Astrocyte (in vitro differentiated cells and primary cell): ENCODE measurements around the gene MCTP2. TPM values are rescaled to one million over a fixed set of nuclear protein-coding genes. Genes with fewer than 3 reads are reported as not detected.

Experiments used
- DNase-seq: peaks from one replicate; pipeline ENCODE4 v3.0.0-alpha.2; 2010; ENCODE audit warnings: low read depth
- FAIRE-seq: peaks from 2 replicates; lab custom pipeline; 2011; peaks lifted over from hg19 to GRCh38; lab: Jason Lieb, UNC
- H2AFZ ChIP-seq: 2 replicates; pipeline ENCODE4 v1.6.0; 2012; ENCODE audit warnings: low read depth, low read length, inconsistent platforms
- H3K27ac ChIP-seq: 2 replicates; pipeline ENCODE4 v1.5.1; 2011; ENCODE audit warnings: low read depth, low read length, inconsistent platforms
- H3K27me3 ChIP-seq: 2 replicates; pipeline ENCODE4 v1.6.0; 2011; ENCODE audit warnings: low read length, inconsistent platforms; ENCODE audit not compliant: insufficient read depth
- H3K36me3 ChIP-seq: 2 replicates; pipeline ENCODE4 v1.5.1; 2011; ENCODE audit warnings: low read length, inconsistent platforms; ENCODE audit not compliant: insufficient read depth
- H3K4me1 ChIP-seq: 2 replicates; pipeline ENCODE4 v1.5.1; 2011; ENCODE audit warnings: low read length, inconsistent platforms; ENCODE audit not compliant: insufficient read depth
- H3K4me2 ChIP-seq: 2 replicates; pipeline ENCODE4 v1.6.0; 2012; ENCODE audit warnings: low read length, inconsistent platforms
- H3K4me3 ChIP-seq: 2 replicates; pipeline ENCODE4 v1.5.1; 2011; ENCODE audit warnings: low read depth, mild to moderate bottlenecking, low read length, inconsistent platforms; ENCODE audit not compliant: insufficient read depth
- H3K79me2 ChIP-seq: 2 replicates; pipeline ENCODE4 v1.6.0; 2012; ENCODE audit warnings: mild to moderate bottlenecking, low read length, inconsistent platforms; ENCODE audit not compliant: insufficient read depth
- H3K9ac ChIP-seq: 2 replicates; pipeline ENCODE4 v1.6.0; 2012; ENCODE audit warnings: mild to moderate bottlenecking, low read length, inconsistent platforms
- H3K9me3 ChIP-seq: 2 replicates; pipeline ENCODE4 v1.5.1; 2012; ENCODE audit warnings: low read depth, mild to moderate bottlenecking, low read length, inconsistent platforms; ENCODE audit not compliant: insufficient read depth
- H4K20me1 ChIP-seq: 2 replicates; pipeline ENCODE4 v1.6.0; 2012; ENCODE audit warnings: low read length, inconsistent platforms; ENCODE audit not compliant: insufficient read depth
- H3K27ac Mint-ChIP-seq: one replicate; pipeline ENCODE4 v1.8.0; 2021; ENCODE audit warnings: mild to moderate bottlenecking, mixed read lengths; ENCODE audit not compliant: unreplicated experiment
- H3K27me3 Mint-ChIP-seq: one replicate; pipeline ENCODE4 v1.8.0; 2021; ENCODE audit warnings: low read depth, mixed read lengths; ENCODE audit not compliant: unreplicated experiment
- H3K36me3 Mint-ChIP-seq: one replicate; pipeline ENCODE4 v1.8.0; 2021; ENCODE audit warnings: low read depth, mixed read lengths; ENCODE audit not compliant: unreplicated experiment
- H3K4me1 Mint-ChIP-seq: one replicate; pipeline ENCODE4 v1.8.0; 2021; ENCODE audit warnings: low read depth, mixed read lengths; ENCODE audit not compliant: unreplicated experiment
- H3K4me3 Mint-ChIP-seq: one replicate; pipeline ENCODE4 v1.8.0; 2021; ENCODE audit warnings: mild to moderate bottlenecking, moderate library complexity, mixed read lengths; ENCODE audit not compliant: unreplicated experiment
- H3K9me3 Mint-ChIP-seq: one replicate; pipeline ENCODE4 v1.8.0; 2021; ENCODE audit warnings: mild to moderate bottlenecking, mixed read lengths; ENCODE audit not compliant: unreplicated experiment
- CTCF ChIP-seq: IDR thresholded peaks from 2 replicates; pipeline ENCODE4 v1.5.1; 2011; ENCODE audit warnings: low read depth, mild to moderate bottlenecking, inconsistent platforms, low read length, moderate library complexity; ENCODE audit not compliant: insufficient read depth
- EZH2 ChIP-seq: IDR thresholded peaks from 2 replicates; pipeline ENCODE4 v1.6.1; 2012; ENCODE audit warnings: mild to moderate bottlenecking, low read length, inconsistent platforms; ENCODE audit not compliant: insufficient read depth
- total RNA-seq: library from RNA; stranded (reverse); gene quantifications from 2 replicates; pipeline ENCODE4 v1.2.1, GENCODE V29; 2021

The MCTP2 gene
- total RNA-seq, 1 donor from 2014 or later = 2.6 TPM

GRCh38 chr15:94297558-94297957, 66.2 kb downstream of the MCTP2 start:
- no peaks in the 10 kb centered on the region for H3K27me3 ChIP-seq
- H3K4me3 ChIP-seq = no peak overlapping the region
- H3K36me3 ChIP-seq = no peaks in the 10 kb centered on the region
- no peaks in the 10 kb centered on the region for H3K4me1 ChIP-seq
- H3K27ac ChIP-seq = no peak overlapping the region
- Mint-ChIP-seq H3K27me3 (no peaks in the 10 kb centered on the region), H3K27ac (no peak overlapping the region), H3K4me3 (no peak overlapping the region), H3K9me3 (peaks cover 2% of the 10 kb centered on the region), H3K36me3 (no peaks in the 10 kb centered on the region), H3K4me1 (peaks cover 9% of the 10 kb centered on the region)
- no peaks in the 10 kb centered on the region for H3K9me3 ChIP-seq
- H4K20me1 ChIP-seq = no peaks in the 10 kb centered on the region
- DNase-seq (no peak), FAIRE-seq (no peak)
- H3K9ac ChIP-seq = no peak overlapping the region
- H3K79me2 ChIP-seq = no peaks in the 10 kb centered on the region
- H2AFZ ChIP-seq = no peak overlapping the region
- H3K4me2 ChIP-seq = no peak overlapping the region
- no peak for TF ChIP-seq EZH2
- no peak for TF ChIP-seq CTCF

GRCh38 chr15:94298364-94298763, 67.0 kb downstream of the MCTP2 start:
- Histone ChIP-seq H3K4me2 (no peak overlapping the region), H4K20me1 (no peaks in the 10 kb centered on the region), H3K4me1 (no peaks in the 10 kb centered on the region), H3K27me3 (no peaks in the 10 kb centered on the region), H2AFZ (no peak overlapping the region), H3K4me3 (no peak overlapping the region), H3K27ac (no peak overlapping the region), H3K36me3 (no peaks in the 10 kb centered on the region), H3K79me2 (no peaks in the 10 kb centered on the region), H3K9ac (no peak overlapping the region), H3K9me3 (no peaks in the 10 kb centered on the region)
- peaks cover 9% of the 10 kb centered on the region for H3K4me1 Mint-ChIP-seq
- no peaks in the 10 kb centered on the region for H3K27me3 Mint-ChIP-seq
- TF ChIP-seq EZH2 = no peak
- TF ChIP-seq CTCF = no peak
- H3K4me3 Mint-ChIP-seq = no peak overlapping the region
- DNase-seq (no peak), FAIRE-seq (no peak)
- peaks cover 2% of the 10 kb centered on the region for H3K36me3 Mint-ChIP-seq
- H3K27ac Mint-ChIP-seq = no peak overlapping the region
- H3K9me3 Mint-ChIP-seq = peaks cover 2% of the 10 kb centered on the region

- no peak overlapping the region for H2AFZ ChIP-seq
- FAIRE-seq (no peak), DNase-seq (no peak)
- no peaks in the 10 kb centered on the region for H3K9me3 ChIP-seq
- H3K27me3 ChIP-seq = no peaks in the 10 kb centered on the region
- Mint-ChIP-seq H3K27me3 (no peaks in the 10 kb centered on the region), H3K9me3 (peaks cover 4% of the 10 kb centered on the region), H3K4me1 (peaks cover 14% of the 10 kb centered on the region), H3K4me3 (no peak overlapping the region), H3K36me3 (peaks cover 2% of the 10 kb centered on the region), H3K27ac (no peak overlapping the region)
- no peaks in the 10 kb centered on the region for H3K36me3 ChIP-seq
- H3K27ac ChIP-seq = no peak overlapping the region
- H4K20me1 ChIP-seq = no peaks in the 10 kb centered on the region
- no peak overlapping the region for H3K4me2 ChIP-seq
- H3K79me2 ChIP-seq = no peaks in the 10 kb centered on the region
- no peak overlapping the region for H3K4me3 ChIP-seq
- no peak overlapping the region for H3K9ac ChIP-seq
- TF ChIP-seq EZH2 = no peak
- TF ChIP-seq CTCF = no peak
- H3K4me1 ChIP-seq = no peaks in the 10 kb centered on the region
Measured at GRCh38 chr15:94300612-94301011, 69.3 kb downstream of the MCTP2 start.
